Fibroblast of pulmonary artery (primary cell): ENCODE results near the gene C1RL.

Source experiments
- DNase-seq: peaks from one replicate; pipeline ENCODE4 v3.0.0-alpha.2; 2010; ENCODE audit warnings: low read depth
- H3K4me3 ChIP-seq: replicated peaks from 2 replicates; pipeline ENCODE4 v1.5.1; 2011; ENCODE audit warnings: low read depth, mild to moderate bottlenecking, control low read depth, low read length, moderate library complexity
- TF ChIP-seq, protein P1 (sequence below): IDR thresholded peaks from 2 replicates; pipeline ENCODE4 v1.5.1; 2011; ENCODE audit warnings: mild to moderate bottlenecking, control low read depth, low read length, inconsistent platforms; ENCODE audit errors: missing control alignments

The C1RL gene

DNA sequence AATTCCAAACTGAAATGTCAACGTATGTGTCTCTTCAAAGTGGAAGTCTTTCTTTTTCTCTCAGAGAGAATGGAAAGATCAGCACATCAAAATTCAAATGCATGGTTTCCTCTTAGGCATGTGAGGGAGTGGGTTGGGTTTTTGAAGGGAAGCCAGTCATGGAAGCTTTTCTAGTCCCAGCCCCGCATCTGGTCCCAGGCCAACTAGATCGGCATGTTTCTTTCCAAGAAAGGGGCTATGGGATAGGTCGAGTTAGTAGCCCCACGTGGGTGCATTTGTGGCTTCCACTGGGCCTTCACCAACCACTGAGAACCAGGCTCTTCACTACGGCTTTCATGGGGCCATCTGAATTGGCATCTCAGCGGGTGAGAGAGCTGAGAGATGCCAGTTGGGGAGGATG, 41.9 kb downstream of the C1RL start:
- TF ChIP-seq, protein P1, sequence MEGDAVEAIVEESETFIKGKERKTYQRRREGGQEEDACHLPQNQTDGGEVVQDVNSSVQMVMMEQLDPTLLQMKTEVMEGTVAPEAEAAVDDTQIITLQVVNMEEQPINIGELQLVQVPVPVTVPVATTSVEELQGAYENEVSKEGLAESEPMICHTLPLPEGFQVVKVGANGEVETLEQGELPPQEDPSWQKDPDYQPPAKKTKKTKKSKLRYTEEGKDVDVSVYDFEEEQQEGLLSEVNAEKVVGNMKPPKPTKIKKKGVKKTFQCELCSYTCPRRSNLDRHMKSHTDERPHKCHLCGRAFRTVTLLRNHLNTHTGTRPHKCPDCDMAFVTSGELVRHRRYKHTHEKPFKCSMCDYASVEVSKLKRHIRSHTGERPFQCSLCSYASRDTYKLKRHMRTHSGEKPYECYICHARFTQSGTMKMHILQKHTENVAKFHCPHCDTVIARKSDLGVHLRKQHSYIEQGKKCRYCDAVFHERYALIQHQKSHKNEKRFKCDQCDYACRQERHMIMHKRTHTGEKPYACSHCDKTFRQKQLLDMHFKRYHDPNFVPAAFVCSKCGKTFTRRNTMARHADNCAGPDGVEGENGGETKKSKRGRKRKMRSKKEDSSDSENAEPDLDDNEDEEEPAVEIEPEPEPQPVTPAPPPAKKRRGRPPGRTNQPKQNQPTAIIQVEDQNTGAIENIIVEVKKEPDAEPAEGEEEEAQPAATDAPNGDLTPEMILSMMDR: no peak
- no peak for DNase-seq
- no peak overlapping the region for H3K4me3 ChIP-seq

GRCh38 chr12:7066596-7066995, 42.4 kb downstream of the C1RL start:
- TF ChIP-seq, protein P1: no peak
- DNase-seq: no peak

GRCh38 chr12:7065073-7065623, 43.9 kb downstream of the C1RL start:
- TF ChIP-seq, protein P1: no peak
- DNase-seq: no peak
- H3K4me3 ChIP-seq: no peak overlapping the region

More at GRCh38 chr12:7066596-7066995, 42.4 kb downstream of the C1RL start:
- H3K4me3 ChIP-seq: no peak overlapping the region

GRCh38 chr12:7064516-7064915, 44.5 kb downstream of the C1RL start:
- H3K4me3 ChIP-seq: no peak overlapping the region
- TF ChIP-seq, protein P1: no peak
- DNase-seq: no peak

DNA sequence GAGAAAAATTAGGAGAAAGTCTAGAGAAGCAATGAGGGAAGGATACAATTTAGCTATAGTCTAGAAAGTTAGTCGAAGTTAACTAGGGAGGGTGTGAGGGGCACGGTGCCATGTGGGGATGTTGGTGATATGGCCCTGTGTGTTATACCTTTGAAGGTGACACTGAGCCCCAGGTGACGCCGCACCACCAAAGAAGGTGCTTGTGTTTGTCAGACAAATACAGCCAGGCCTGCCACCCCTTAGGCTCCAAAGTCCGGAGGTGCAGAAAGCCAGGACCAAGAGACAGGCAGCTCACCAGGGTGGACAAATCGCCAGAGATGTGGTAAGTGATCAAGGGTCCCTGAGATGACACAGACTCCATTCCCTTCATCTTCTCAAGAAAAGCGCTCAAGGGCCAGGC, 47.4 kb downstream of the C1RL start:
- H3K4me3 ChIP-seq: peak overlapping the region; percentile 61
- no peak for DNase-seq
- TF ChIP-seq, protein P1: no peak

DNA sequence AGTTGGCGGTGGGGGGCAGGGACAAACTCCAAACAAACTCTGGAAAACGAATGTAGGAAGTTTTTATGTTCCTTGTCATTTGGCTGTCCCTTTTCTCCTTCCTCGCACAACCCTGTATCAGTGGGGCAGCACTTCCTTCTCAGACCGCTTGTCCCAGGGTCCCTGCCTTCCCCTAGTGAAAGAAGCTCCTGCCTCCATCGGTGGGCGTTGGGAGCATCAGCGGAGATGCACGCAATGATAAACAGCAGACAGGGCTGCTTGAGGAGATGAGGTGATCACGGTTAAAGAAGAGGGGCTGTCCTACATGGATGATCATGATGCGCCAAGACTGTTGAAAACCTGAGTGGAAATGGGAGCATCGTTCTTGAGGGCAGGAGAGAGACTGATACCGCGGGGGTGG, 47.9 kb downstream of the C1RL start:
- DNase-seq: no peak
- H3K4me3 ChIP-seq: peak overlapping the region; percentile 61
- TF ChIP-seq, protein P1: no peak

DNA sequence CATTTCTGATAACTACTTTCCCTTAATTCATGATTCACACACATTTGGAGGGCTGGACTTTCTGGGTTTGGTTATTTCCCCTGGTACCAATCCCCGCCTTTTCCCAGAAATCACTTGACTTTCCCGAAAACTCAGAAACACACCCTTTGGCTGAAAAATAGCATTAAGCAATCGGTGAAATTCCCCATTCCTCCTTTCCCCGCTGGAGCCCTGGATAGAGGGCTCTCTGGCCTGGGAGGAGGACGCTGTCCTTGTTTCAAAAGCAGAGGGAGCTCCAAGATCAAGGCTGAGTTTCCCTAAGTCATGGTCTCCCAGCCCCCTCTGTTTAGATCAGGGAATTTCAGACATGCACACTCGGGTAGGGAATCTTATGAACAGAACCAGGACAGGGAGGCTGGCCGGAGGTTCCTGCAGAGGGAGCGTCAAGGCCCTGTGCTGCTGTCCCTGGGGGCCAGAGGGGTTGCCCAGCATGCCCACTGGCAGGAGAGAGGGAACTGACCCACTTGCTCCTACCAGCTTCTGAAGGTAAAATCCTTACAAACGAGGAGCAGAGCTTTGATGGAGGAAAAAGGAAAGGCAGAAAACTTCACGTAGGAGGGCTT, 48.6 kb downstream of the C1RL start, which contains the start of gene C1S:
C1S (plus strand) TSS at position 366 of the 602 bp plus-strand sequence. CDS start 1,195 bp downstream, outside the sequence.
- peak within 1 kb of the TSS; percentile 61 for H3K4me3 ChIP-seq
- peak; percentile 99 for DNase-seq
- TF ChIP-seq, protein P1: peak; percentile 90
